GM10266 (cell line): ENCODE data around the gene PACS2.

Source experiments
- DNase-seq: peaks from one replicate; pipeline ENCODE4 v3.0.0; 2012; ENCODE audit errors: extremely low spot score
- TF ChIP-seq, protein P1 (sequence below): IDR thresholded peaks from 2 replicates; pipeline ENCODE4 v1.5.1; 2012; ENCODE audit warnings: mild to moderate bottlenecking, low read depth; ENCODE audit not compliant: control insufficient read depth, insufficient read depth; ENCODE audit errors: missing control alignments

PACS2 gene

DNA sequence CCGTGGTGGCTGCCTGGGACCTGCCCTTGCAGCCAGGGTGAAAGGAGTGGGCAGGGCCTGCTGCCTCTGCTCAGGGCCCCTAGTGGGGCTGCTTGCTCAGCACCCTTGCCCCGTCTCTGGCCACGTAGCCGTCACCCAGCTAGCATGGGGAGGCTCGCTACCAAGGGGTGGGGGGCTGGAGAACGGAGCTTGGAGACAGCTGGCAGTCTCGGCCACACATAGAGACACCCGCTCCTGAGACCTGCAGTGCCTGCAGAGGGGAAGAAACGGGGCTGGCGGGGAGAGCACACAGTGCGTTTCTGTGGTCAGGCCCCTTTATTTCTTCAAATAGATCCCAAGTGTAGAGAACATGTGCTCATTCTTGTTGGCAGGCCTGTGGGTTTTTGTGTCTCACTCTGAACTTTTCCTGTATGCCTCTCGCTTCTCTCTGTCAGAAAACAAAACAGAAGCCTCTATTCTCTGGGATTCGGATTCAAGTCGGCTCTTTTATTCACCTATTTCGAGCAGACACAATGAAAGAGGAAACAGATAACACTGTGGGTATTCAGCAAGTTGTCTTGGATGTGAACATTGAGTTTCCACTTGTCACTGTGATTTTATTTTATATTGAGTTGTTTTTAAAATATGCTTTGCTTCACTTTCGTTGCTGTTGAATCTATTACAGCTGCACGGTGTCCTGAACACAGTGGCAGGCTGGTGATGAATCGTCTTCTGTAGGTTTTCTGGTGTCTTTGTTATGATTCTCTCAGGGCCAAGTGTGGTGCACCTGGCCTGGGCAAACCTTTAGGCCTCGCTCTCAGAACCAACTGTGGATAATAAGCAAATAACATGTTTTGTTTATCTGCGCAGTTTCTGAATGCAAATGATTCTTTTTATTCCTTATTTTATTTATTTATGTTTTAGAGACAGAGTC, 26.5 kb downstream of the PACS2 start:
- TF ChIP-seq, protein P1, sequence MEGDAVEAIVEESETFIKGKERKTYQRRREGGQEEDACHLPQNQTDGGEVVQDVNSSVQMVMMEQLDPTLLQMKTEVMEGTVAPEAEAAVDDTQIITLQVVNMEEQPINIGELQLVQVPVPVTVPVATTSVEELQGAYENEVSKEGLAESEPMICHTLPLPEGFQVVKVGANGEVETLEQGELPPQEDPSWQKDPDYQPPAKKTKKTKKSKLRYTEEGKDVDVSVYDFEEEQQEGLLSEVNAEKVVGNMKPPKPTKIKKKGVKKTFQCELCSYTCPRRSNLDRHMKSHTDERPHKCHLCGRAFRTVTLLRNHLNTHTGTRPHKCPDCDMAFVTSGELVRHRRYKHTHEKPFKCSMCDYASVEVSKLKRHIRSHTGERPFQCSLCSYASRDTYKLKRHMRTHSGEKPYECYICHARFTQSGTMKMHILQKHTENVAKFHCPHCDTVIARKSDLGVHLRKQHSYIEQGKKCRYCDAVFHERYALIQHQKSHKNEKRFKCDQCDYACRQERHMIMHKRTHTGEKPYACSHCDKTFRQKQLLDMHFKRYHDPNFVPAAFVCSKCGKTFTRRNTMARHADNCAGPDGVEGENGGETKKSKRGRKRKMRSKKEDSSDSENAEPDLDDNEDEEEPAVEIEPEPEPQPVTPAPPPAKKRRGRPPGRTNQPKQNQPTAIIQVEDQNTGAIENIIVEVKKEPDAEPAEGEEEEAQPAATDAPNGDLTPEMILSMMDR, result no peak
- no peak for DNase-seq

DNA sequence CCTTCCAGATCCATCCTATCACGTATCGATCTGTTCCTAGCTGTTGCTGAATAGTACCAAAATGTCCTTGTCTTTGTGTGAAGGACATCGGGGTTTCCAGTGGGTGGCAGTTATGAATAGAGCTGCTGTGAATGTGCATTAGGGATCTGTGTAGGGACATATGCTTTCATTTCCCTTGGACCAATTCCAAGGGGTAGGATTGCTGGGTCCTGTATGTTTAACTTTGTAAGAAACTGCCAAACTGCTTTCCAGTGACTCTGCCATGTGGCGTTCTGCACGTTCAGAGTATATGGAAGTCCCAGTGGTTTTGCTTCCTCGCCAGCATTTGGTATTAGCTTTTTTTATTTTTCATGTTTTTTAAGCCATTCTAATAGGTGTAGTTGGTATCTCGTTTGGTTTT, 28.6 kb downstream of the PACS2 start:
- no peak for DNase-seq
- TF ChIP-seq, protein P1, result no peak

DNA sequence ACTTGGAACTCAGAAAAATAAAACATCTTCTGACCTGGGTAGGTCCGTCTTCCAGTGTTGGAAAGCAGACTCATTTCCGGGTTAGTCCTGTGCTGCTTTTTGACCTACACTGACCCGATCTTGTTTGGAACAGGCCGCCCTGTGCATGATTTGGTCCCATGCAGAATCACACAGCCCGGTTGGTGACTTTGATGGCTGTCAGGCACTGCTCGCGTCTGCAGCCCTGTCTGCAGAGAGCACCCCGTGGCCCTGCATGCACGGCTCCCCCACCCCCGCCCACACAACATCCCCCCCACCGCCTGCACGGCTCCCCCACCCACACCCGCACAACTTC, 31.6 kb downstream of the PACS2 start:
- TF ChIP-seq, protein P1, result no peak
- DNase-seq, result no peak

DNA sequence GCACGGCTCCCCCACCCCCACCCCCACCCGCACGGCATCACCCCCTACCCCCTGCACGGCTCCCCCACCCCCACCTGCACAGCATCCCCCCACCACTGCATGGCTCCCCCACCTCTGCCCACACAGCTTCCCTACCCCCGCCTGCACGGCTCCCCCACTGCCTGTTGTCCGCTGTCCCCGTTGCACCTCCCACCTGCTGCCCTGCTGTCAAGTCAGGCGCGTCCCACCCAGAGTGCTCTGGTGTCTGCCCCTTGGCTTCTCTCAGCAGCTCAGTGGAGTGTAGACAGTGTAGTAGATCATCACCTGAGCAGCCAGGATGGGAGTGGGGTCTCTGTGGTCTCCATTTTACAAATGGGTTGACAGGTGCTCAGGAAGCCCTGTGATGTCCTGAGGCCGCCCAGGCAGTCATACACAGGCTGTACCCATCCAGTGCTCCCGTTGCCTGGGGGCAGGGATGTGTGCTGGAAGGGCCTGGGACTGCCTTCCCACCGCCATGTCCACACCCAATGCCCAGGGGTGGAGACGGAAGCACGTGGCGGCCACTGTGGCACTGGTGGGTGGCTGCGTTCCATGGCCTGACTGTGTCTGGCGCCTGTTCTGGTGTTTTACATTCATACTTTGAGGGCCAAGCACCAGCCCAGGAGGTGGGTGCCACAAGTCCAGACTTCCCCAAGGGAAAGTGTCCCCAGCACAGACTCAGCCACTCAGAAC, 32.5 kb downstream of the PACS2 start:
- DNase-seq, result no peak
- TF ChIP-seq, protein P1, result no peak

DNA sequence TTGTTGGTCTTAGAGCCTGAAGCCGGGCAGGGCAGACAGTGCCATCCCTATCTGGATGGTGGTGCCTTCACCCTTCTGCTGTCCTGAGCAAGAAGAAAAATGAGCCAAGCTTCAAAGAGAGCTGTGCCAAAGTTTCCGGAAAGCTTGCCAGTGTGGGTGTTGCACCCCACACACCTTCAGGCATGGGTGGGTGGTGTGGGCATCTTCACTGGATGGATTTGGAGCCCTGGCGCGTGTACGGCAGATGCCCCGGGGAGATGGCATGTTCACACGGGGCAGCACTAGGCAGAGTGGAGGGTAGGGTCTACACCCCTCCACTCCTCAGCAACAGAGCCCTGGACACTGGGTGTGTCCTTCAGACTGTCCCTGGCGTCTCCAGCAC, 33.0 kb downstream of the PACS2 start:
- TF ChIP-seq, protein P1, result no peak
- DNase-seq, result no peak

DNA sequence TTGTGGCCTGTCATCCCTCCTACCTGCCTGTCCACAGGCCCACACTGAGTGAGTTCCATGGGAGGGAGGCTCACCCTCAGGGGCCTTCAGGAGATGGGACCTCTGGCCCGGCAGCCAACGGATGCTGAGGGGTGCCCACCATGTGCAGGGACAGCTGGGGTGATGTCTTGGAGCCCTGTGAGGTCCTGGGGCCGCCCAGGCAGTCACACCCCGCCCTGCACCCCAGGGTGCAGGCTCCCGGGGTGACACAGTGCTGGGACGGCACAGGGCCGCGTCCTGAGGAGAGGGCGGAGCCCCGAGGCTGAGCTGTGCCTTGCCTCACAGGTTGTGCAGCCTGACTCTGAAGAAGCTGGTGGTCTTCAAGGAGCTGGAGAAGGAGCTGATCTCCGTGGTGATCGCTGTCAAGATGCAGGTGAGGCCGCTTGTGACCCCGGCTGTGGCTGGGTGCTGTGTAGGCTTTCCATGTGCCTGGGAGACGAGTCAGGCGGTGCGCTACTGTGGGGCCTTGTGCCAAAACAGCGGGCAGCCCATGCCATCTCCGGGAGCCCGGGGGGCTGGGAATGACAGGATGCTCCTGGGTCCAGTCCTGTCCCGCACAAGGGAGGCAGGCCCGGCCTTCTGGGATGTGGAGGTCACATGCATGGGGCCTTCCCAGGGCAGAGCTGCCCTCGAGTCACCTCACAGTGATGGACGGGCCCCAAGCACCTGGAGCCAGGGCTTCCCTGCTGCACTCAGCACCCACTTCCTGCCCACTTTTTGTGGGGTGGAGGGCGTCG, 33.8 kb downstream of the PACS2 start:
- TF ChIP-seq, protein P1, result no peak
- DNase-seq, result no peak
